HG03521 (cell line): ENCODE data around the gene LNX1.

ENCODE experiments used
- ATAC-seq: cut with Tn5 transposase; IDR thresholded peaks from one replicate; pipeline ENCODE4 v1.9.1; 2021; ENCODE audit warnings: mild to moderate bottlenecking, moderate library complexity; ENCODE audit not compliant: unreplicated experiment

Gene LNX1

DNA sequence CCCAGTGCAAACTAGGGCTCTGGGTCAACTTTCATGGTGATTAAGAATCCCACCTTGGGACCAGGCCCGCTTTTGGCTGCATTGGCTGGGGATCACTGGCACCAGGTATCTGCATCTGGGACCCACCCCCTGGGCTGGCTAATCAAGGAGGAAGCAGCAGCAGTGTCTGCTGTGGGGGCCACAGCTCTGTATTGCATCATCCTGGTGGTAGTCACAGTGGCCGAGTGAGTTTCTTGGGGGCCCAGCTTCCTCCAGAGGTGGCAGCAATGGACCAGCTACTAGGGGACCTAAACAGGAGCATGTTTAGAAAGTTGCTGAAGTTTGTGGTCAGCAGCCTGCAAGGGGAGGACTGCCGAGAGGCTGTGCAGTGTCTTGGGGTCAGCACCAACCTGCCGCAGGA is 15.7 kb downstream of the LNX1 start:
- no peak for ATAC-seq

DNA sequence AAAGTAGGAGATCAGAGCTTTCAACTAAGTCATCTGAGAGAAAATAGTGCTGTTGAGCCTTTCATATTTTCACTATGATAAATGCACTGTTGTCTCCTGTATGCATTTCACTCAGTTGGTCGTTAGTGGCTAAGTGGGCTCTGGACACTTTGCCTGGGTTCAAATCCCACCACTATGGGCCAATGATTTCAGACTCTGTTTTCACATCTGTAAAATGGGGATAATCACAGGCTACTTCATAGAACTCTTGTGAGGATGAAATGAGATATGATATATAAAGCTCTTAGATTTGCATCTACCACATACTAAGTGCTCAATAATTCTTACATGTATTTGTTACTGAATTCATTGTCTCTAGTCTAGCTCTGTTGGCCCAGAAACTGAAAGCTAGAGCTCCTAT is 16.8 kb downstream of the LNX1 start:
- no peak for ATAC-seq

DNA sequence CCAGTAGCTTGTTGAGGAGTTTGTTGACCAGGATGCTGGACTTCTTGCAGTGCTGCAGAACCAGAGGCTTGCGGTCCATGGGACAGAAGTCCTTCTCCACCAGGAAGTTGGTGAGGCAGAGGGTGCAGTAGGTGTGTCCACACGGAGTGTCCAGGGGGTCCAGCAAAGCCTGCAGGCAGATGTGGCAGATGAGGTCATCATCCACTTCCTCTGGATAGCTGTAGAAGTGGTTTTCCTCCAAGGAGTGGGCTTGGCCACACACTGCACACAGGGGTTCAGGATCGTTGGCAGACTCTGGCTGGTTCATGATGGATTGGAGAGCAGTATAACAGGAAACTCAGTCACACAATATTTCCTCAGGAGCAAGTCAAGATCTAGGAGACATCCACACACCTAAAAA is 17.6 kb downstream of the LNX1 start:
- ATAC-seq = no peak

DNA sequence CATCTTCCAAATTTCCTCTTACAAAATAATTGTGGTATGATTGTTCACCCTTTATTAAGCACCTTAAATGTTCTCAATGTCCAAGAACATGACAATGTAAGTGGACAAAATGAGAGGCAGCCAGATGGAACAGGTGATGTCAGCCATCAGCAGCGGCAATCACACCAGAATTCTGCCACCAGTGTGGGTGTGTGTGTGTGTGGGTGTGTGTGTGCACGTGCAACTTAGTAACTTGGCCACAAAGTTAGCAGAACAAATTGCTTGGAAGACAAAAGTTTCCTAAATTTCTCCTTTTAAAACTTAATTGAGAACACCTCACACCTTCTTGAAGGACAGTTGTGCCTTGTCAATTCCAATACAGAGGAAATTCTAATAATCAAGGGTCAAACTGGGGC is 18.7 kb downstream of the LNX1 start:
- no peak for ATAC-seq

- ATAC-seq = no peak
Observed at GRCh38 chr4:53571936-53572599, 19.2 kb downstream of the LNX1 start.

GRCh38 chr4:53563824-53564223 is 27.5 kb downstream of the LNX1 start:
- ATAC-seq = peak; percentile 53

- no peak for ATAC-seq
Observed at GRCh38 chr4:53562409-53562808, 28.9 kb downstream of the LNX1 start.

GRCh38 chr4:53559021-53559620 is 32.2 kb downstream of the LNX1 start:
- ATAC-seq = no peak

DNA sequence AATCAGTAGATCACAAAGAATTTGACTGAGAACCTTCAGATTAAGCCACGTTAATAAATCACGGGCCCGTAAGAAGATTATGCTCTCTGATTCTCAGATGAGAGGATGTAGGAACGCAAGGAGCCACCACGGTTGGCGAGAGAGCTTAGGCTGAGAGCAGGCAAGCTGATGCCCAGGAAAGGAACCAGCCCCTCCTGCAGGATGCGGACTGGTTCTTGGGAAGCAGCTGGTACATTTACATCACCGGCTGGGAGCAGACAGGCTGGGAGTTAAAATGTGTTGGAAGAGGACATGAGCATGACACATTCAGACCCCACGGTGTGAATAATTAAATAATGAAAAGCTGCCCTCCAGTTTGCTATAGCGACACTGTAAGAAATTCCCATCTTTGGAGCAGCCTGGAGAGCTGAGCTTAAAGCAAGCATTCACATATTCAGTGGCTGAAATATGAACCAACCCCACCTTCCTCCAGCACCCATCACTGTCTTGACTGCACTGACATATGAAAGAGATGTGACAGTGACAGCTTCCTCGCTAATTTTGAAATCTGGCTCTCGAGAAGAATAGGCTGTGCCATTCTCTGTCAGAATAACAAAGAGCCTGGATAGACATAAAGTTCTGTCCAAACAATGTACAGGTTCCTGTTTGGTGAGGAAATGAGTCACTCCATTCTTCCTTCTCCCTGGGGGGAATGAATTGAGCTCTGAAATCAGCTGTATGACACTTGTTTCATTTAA is 33.1 kb downstream of the LNX1 start:
- no peak for ATAC-seq

- no peak for ATAC-seq
Observed at GRCh38 chr4:53557669-53558064, 33.6 kb downstream of the LNX1 start.

- no peak for ATAC-seq
Observed at GRCh38 chr4:53556651-53557050, 34.6 kb downstream of the LNX1 start.

DNA sequence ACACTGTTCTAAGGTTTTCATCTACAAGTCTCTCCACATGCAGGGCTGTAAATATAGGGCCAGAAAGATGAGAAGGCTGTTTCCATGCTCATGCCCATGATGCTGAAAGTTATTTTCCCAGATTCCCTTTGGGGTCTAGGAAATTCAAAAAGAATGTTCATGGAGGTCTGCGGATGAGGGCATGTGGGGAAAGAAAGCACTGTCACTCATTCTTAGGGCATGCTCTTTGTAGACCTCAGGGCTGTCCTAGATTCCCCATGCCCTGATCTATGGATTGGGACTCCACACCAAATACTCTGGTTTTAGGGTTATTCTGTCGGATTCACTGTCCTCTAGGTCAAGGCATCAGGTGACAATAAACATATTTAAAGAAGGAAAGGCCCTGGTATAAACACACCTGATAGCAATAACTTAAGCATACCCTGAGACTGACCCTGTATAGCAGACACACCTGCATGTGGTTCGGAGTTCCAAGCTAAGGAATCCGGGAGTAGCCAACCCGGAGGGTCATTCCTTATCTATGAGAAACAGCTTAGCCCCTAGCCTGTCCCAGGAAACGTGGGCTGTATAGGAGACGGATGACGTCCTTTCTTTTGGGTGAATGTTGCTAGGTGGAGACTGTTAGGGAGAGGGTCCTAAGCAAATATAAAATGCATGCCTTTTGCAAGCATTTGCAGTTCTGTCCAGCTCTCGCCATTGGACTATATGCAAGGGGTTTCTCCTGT is 37.6 kb downstream of the LNX1 start:
- no peak for ATAC-seq

DNA sequence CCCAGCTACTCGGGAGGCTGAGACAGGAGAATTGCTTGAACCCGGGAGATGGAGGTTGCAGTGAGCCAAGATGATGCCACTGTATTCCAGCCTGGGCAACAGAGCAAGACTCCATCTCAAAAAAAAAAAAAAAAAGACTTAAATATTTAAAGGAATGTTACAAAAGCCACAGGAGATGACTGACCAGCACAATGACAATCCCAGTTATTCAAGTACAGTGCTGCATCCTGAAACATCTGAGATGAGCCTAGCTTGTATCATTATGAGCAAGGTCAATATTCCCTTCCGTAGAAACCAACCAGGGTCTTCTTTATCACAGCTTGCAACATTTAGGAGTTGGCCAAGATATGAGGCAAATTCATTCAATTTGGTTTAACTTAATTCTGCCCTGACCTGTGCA is 38.6 kb downstream of the LNX1 start:
- ATAC-seq = no peak

- no peak for ATAC-seq
Observed at GRCh38 chr4:53551958-53552357, 39.3 kb downstream of the LNX1 start.

DNA sequence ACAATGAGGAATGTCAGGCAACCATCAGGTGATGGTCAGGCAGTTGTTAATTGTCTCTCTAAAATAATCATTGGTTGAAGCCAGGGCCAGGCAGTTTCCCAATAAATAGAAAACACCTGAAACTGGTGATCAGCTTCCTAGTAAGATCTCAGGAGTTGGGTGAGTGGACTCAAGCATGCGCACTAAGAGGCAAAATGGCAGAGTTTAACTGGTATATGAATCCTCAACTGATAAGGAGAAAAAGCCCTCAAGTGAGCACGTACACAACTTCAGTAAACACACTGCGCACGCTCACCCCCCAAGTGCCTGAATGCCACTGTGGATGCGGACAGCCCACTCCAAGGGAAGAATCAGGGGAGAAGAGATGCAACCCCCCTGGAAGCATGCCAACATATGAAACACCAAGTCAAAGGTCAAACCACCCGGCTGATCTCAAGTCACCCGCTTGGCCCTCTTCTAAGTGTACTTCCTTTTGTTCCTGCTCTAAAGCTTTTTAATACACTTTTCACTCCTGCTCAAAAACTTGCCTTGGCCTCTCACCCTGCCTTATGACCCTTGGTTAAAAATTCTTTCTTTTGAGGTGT is 39.9 kb downstream of the LNX1 start:
- ATAC-seq = no peak

DNA sequence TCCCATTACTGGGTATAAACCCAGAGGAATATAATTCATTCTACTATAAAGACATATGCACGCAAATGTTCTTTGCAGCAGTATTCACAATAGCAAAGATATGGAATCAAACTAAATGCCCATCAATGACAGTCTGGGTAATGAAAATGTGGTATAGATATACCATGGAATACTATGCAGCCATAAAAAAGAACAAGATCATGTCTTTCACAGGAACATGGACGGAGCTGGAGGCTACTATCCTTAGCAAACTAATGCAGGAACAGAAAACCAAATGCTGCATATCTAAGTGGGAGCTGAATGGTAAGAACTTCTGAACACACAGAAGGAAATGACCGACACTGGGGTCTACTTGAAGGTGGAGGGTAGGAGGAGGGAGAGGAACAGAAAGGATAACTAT is 42.6 kb downstream of the LNX1 start:
- ATAC-seq = no peak

DNA sequence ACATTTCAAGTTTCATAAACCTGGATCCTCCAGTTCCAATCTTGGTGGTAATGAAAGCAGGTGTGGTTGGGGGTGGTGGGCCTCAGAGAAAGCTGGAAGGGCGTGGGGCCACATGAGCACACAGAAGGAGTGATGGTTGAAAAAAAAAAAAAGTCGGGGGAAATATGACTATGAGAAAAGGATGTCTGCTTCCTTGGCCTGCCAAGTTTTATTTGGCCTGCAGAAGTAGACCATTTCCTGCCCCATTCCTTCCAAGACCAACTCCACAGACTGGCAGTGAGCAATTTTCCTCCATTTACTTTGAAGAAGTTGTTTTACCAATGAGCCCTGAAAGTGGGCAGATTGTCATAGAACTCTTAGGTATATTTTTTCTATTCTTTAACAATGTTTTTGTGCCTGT is 43.3 kb downstream of the LNX1 start:
- no peak for ATAC-seq

DNA sequence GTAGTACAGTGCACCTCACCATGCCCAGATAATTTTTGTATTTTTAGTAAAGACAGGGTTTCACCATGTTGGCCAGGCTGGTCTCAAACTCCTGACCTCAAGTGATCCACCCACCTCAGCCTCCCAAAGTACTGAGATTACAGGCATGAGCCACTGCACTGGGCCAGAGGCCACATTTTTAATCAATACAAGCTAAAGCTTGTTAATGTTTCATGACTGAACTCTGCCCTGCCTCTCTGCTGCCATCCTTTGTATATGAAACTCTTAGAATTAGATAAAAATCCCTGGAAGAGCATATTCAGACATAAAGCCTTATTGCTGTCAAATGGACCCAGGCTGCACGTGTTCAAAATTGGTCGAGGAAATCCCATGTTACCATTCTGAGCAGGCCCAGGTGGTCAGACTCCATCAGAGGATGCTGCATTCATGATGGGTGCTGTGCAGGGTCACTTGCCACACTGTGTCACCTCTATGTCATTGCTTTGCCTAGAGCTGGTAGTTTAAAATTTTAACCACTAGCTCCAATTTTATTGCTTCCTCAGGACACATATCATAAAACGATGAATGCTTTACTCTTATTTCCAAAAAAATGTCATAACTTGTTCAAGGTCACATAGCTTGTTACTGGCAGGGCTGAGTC is 45.2 kb downstream of the LNX1 start:
- no peak for ATAC-seq

GRCh38 chr4:53545273-53545672 is 46.0 kb downstream of the LNX1 start:
- no peak for ATAC-seq

GRCh38 chr4:53543561-53543960 is 47.7 kb downstream of the LNX1 start:
- ATAC-seq = no peak
